SU-DHL-6 (cell line): ENCODE data around the gene PKN1.

Experiments used
- H2AFZ ChIP-seq: fragments of 200-600 bp; sonication (generic); 2 replicates; pipeline ENCODE4 v1.6.1; 2014; ENCODE audit warnings: low read depth, mild to moderate bottlenecking, moderate library complexity, mixed read lengths, antibody characterized with exemption, low read length; ENCODE audit not compliant: severe bottlenecking
- H3F3A ChIP-seq: fragments of 200-600 bp; shearing (Covaris generic); 2 replicates; pipeline ENCODE4 v1.6.0; 2016; ENCODE audit warnings: antibody characterized with exemption, mild to moderate bottlenecking; ENCODE audit not compliant: insufficient read depth
- H3K27ac ChIP-seq: fragments of 200-600 bp; sonication (generic); 2 replicates; pipeline ENCODE4 v1.5.1; 2016; ENCODE audit warnings: low read depth, mild to moderate bottlenecking, low read length, moderate library complexity, mixed read lengths
- H3K27me3 ChIP-seq: fragments of 200-600 bp; sonication (generic), shearing (Covaris generic); 2 replicates; pipeline ENCODE4 v1.6.0; 2014; ENCODE audit warnings: mild to moderate bottlenecking, low read length
- H3K36me3 ChIP-seq: fragments of 200-600 bp; sonication (generic); 2 replicates; pipeline ENCODE4 v1.6.1; 2014; ENCODE audit warnings: mild to moderate bottlenecking, low read length, mixed read lengths
- H3K4me2 ChIP-seq: fragments of 300-600, 200-600 bp; shearing (Covaris generic), sonication (generic); 2 replicates; pipeline ENCODE4 v1.6.0; 2014; ENCODE audit warnings: low read length, low read depth, mild to moderate bottlenecking; ENCODE audit not compliant: poor library complexity, severe bottlenecking
- H3K4me3 ChIP-seq: fragments of 200-600 bp; sonication (generic); 2 replicates; pipeline ENCODE4 v1.5.1; 2014; ENCODE audit warnings: antibody characterized with exemption, low read length, mild to moderate bottlenecking, mixed read lengths; ENCODE audit not compliant: insufficient read depth, poor library complexity, severe bottlenecking
- H3K79me2 ChIP-seq: fragments of 200-600 bp; sonication (generic); 2 replicates; pipeline ENCODE4 v1.6.1; 2014; ENCODE audit warnings: mild to moderate bottlenecking, low read length, moderate library complexity; ENCODE audit not compliant: insufficient read depth
- H3K9ac ChIP-seq: fragments of 200-600 bp; sonication (generic); 2 replicates; pipeline ENCODE4 v1.7.0; 2014; ENCODE audit warnings: mild to moderate bottlenecking, low read length
- H3K9me2 ChIP-seq: fragments of 200-600 bp; sonication (generic); replicated peaks from 2 replicates; pipeline ENCODE4 v1.6.1; 2014; ENCODE audit warnings: low read length; ENCODE audit not compliant: insufficient read depth
- H3K9me3 ChIP-seq: fragments of 200-600 bp; sonication (generic); 2 replicates; pipeline ENCODE4 v1.6.1; 2014; ENCODE audit warnings: low read length, mixed read lengths; ENCODE audit not compliant: insufficient read depth
- H4K20me1 ChIP-seq: fragments of 200-600 bp; sonication (generic); 2 replicates; pipeline ENCODE4 v1.6.1; 2014; ENCODE audit warnings: low read depth, mild to moderate bottlenecking, antibody characterized with exemption, low read length, moderate library complexity, mixed read lengths
- EZH2phosphoT487 ChIP-seq: fragments of 200-600 bp; sonication (generic), shearing (Covaris generic); conservative IDR thresholded peaks from 2 replicates; pipeline ENCODE4 v1.6.1; 2018; ENCODE audit warnings: mild to moderate bottlenecking, antibody characterized with exemption, low read length, moderate library complexity, mixed read lengths
- TF ChIP-seq, protein P1 (sequence below): fragments of 200-600 bp; sonication (generic); IDR thresholded peaks from one replicate; pipeline ENCODE4 v1.5.1; 2017; ENCODE audit warnings: antibody characterized with exemption, mild to moderate bottlenecking, low read length, moderate library complexity; ENCODE audit not compliant: insufficient read depth, poor library complexity, severe bottlenecking

PKN1 gene

DNA sequence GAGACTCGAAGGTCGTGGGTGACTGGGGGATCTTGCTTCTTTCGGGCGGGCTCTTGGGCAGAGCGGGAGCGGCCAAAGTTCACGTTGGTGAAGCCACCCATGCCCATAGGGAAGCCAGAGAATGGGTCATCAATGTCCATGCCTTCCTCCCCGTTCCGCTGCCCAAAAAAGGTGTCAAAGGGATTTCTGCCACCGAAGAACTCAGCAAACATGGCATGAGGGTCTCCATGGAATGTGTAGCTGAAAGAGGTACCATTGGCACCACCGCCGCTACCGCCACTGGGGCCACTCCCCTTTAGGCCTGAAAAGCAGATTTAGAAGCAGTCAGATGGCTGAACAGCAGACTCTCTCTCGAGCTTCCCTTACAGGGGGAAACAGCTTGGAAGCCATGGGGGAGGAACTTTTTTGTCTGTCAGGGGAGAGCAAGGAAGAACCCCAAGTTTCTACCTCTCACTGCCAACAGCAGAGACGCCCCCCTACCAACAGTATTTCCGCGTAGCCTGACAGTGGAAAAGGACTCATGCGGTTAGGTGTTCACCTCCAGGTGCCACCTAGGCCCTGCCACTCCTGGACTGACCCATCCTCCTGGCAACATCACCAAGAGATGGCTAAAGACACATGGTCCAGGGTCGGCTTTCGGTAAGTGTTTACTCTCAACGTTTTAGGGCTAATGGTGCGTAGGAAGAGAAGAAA is 83.8 kb downstream of the PKN1 start:
- H3K9ac ChIP-seq: peak overlapping the region; percentile 84
- H3K4me2 ChIP-seq: peak overlapping the region; percentile 76
- no peaks in the 10 kb centered on the region for H3K27me3 ChIP-seq
- TF ChIP-seq EZH2phosphoT487: no peak
- TF ChIP-seq, protein P1, sequence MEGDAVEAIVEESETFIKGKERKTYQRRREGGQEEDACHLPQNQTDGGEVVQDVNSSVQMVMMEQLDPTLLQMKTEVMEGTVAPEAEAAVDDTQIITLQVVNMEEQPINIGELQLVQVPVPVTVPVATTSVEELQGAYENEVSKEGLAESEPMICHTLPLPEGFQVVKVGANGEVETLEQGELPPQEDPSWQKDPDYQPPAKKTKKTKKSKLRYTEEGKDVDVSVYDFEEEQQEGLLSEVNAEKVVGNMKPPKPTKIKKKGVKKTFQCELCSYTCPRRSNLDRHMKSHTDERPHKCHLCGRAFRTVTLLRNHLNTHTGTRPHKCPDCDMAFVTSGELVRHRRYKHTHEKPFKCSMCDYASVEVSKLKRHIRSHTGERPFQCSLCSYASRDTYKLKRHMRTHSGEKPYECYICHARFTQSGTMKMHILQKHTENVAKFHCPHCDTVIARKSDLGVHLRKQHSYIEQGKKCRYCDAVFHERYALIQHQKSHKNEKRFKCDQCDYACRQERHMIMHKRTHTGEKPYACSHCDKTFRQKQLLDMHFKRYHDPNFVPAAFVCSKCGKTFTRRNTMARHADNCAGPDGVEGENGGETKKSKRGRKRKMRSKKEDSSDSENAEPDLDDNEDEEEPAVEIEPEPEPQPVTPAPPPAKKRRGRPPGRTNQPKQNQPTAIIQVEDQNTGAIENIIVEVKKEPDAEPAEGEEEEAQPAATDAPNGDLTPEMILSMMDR: no peak
- H3K9me2 ChIP-seq: no peaks in the 10 kb centered on the region
- H3F3A ChIP-seq: peaks cover 22% of the 10 kb centered on the region; the same call in 1 of the 2 replicates
- H3K27ac ChIP-seq: no peak overlapping the region
- peak overlapping the region; percentile 90 for H3K4me3 ChIP-seq
- peaks cover 24% of the 10 kb centered on the region for H3K79me2 ChIP-seq
- H4K20me1 ChIP-seq: 0 out of 2 replicates have a peak, but pooled peaks cover 6% of the 10 kb centered on the region
- H3K36me3 ChIP-seq: no peaks in the 10 kb centered on the region
- H3K9me3 ChIP-seq: no peaks in the 10 kb centered on the region
- no peak overlapping the region for H2AFZ ChIP-seq

DNA sequence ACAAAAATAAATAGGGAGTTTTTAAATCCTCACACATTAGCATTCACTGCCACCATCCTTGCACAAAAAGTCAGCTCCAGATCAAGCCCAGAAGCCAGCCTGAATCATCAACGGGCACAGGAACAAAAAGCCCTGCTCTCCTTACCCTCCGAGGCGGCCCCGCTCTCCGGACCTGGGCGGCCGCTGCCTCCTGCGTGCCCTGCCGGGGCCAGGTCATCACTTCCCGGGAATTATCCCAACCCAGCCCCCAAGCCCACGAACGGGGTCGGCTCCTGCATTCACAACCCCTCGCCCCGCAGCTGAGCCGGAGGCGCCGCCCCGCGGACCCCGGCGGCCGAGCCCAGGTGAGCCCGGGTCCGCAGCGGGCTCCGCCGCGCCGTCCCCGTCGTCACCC is 84.3 kb downstream of the PKN1 start:
- Histone ChIP-seq H3K9ac (peak overlapping the region; percentile 84), H2AFZ (no peak overlapping the region), H3K4me2 (peak overlapping the region; percentile 76), H4K20me1 (0 out of 2 replicates have a peak, but pooled peaks cover 6% of the 10 kb centered on the region), H3F3A (peaks cover 22% of the 10 kb centered on the region; the same call in 1 of the 2 replicates), H3K27me3 (no peaks in the 10 kb centered on the region), H3K9me3 (no peaks in the 10 kb centered on the region), H3K27ac (no peak overlapping the region; the same call in 1 of the 2 replicates), H3K36me3 (no peaks in the 10 kb centered on the region), H3K4me3 (peak overlapping the region; percentile 90), H3K79me2 (peaks cover 24% of the 10 kb centered on the region), H3K9me2 (no peaks in the 10 kb centered on the region)
- TF ChIP-seq, protein P1: no peak
- TF ChIP-seq EZH2phosphoT487: no peak

DNA sequence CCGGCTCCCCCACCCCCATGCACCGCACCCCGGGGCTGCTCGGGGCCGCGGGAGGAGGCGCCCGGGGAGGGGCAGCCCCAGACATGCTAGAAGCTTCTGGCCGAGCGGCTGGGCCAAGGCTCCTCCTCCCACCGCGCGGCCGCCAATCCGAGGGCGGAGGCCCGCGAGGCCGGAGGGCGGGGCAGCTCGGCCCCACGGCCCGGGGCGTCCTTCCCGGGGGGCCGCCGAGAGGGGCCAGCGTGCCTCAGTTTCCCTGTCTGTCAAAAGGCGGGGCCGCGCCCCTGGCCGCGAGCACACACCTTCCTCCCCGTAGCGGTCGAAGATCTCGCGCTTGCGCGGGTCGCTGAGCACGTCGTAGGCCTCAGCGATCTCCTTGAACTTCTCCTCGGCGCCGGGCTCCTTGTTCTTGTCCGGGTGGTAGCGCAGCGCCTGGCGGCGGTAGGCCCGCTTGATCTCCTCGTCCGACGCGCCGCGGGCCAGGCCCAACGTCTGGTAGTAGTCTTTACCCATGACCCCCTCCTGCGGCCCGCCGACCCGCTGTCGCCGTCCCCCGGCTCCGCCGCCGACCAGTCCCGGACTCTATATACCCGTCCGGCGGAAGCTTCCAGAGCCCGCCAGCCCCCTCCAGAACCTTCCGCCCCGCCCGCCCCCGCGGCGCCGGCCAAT is 84.9 kb downstream of the PKN1 start, which contains the start of gene DNAJB1:
Gene DNAJB1, minus strand, starts transcription at position 558 of the 666 bp plus-strand sequence. Its CDS starts 48 bp downstream, at position 510.
- Histone ChIP-seq H3K27ac (peak within 1 kb of the TSS; percentile 71), H3K9ac (peak within 1 kb of the TSS; percentile 84), H3K79me2 (peaks cover 24% of the 10 kb centered on the region), H3K9me3 (no peaks in the 10 kb centered on the region), H3K27me3 (no peaks in the 10 kb centered on the region), H2AFZ (peak within 1 kb of the TSS; percentile 72), H4K20me1 (0 out of 2 replicates have a peak, but pooled peaks cover 6% of the 10 kb centered on the region), H3K4me3 (peak within 1 kb of the TSS; percentile 90), H3F3A (peaks cover 22% of the 10 kb centered on the region; the same call in 1 of the 2 replicates), H3K9me2 (no peaks in the 10 kb centered on the region), H3K36me3 (no peaks in the 10 kb centered on the region), H3K4me2 (peak within 1 kb of the TSS; percentile 76)
- TF ChIP-seq EZH2phosphoT487: no peak
- TF ChIP-seq, protein P1: no peak
